Endodermal cell (in vitro differentiated cells): ENCODE measurements around the gene ASZ1. TPM values are rescaled to one million over a fixed set of nuclear protein-coding genes. Genes with fewer than 3 reads are reported as not detected.

ENCODE experiments used
- DNase-seq: peaks from one replicate; pipeline ENCODE4 v3.0.0-alpha.2; 2017
- H3K27ac ChIP-seq: 2 replicates; pipeline ENCODE4 v1.5.1; 2013; ENCODE audit warnings: mild to moderate bottlenecking, low read depth, low read length, moderate library complexity
- H3K27me3 ChIP-seq: 2 replicates; pipeline ENCODE4 v1.6.1; 2013; ENCODE audit warnings: mild to moderate bottlenecking, low read length, moderate library complexity; ENCODE audit not compliant: insufficient read depth, control insufficient read depth, poor library complexity, severe bottlenecking
- H3K36me3 ChIP-seq: 2 replicates; pipeline ENCODE4 v1.7.0; 2013; ENCODE audit warnings: mild to moderate bottlenecking, low read length, moderate library complexity; ENCODE audit not compliant: control insufficient read depth, insufficient read depth
- H3K4me1 ChIP-seq: one replicate; pipeline ENCODE4 v1.7.0; 2013; ENCODE audit warnings: low read length; ENCODE audit not compliant: control insufficient read depth, insufficient read depth
- H3K4me3 ChIP-seq: 2 replicates; pipeline ENCODE4 v1.5.1; 2013; ENCODE audit warnings: mild to moderate bottlenecking, low read length, moderate library complexity
- H3K9ac ChIP-seq: 2 replicates; pipeline ENCODE4 v1.6.1; 2013; ENCODE audit warnings: mild to moderate bottlenecking, low read length, moderate library complexity; ENCODE audit not compliant: poor library complexity, severe bottlenecking; ENCODE audit errors: extremely low read depth
- H3K9me3 ChIP-seq: 2 replicates; pipeline ENCODE4 v1.6.1; 2013; ENCODE audit warnings: mild to moderate bottlenecking, low read length, moderate library complexity; ENCODE audit not compliant: control insufficient read depth
- H3K27ac Mint-ChIP-seq: 2 replicates; pipeline ENCODE4 v1.8.0; 2020; ENCODE audit warnings: mixed read lengths
- H3K27me3 Mint-ChIP-seq: 2 replicates; pipeline ENCODE4 v1.8.0; 2021; ENCODE audit warnings: mild to moderate bottlenecking, mixed read lengths; ENCODE audit not compliant: insufficient read depth
- H3K36me3 Mint-ChIP-seq: 2 replicates; pipeline ENCODE4 v1.8.0; 2020; ENCODE audit warnings: low read depth, mixed read lengths
- H3K4me1 Mint-ChIP-seq: 2 replicates; pipeline ENCODE4 v1.8.0; 2020; ENCODE audit warnings: mixed read lengths
- H3K4me3 Mint-ChIP-seq: 2 replicates; pipeline ENCODE4 v1.8.0; 2020; ENCODE audit warnings: mild to moderate bottlenecking, moderate library complexity, mixed read lengths
- H3K9me3 Mint-ChIP-seq: 2 replicates; pipeline ENCODE4 v1.8.0; 2020; ENCODE audit warnings: mild to moderate bottlenecking, mixed read lengths
- CTCF ChIP-seq: fragments of 200-600 bp; sonication (generic); conservative IDR thresholded peaks from 2 replicates; pipeline ENCODE4 v1.5.0; 2021; ENCODE audit warnings: antibody characterized with exemption, mild to moderate bottlenecking
- WGBS, 2 experiments: methylation state at CpG; one replicate each; pipeline versions ENCODE4 v1.1.5 to v1.1.7; 2013; ENCODE audit warnings: missing lambda C conversion rate in 2 of 2, mixed read lengths in 1 of 2; ENCODE audit not compliant: insufficient coverage in 1 of 2, insufficient read length in 1 of 2; 5-methylcytosine and 5-hydroxymethylcytosine counted together
- total RNA-seq, 2 donors: library from RNA; stranded (reverse); fragmentation: NEBNext Ultra II Directional in 1 of 2; extraction: Animal tissue kit (Norgen Biotek cat#: 25700) in 1 of 2; gene quantifications; 2 replicates in 1 of 2; 3 replicates in 1 of 2; pipeline ENCODE4 v1.2.1, GENCODE V29; 2021

ASZ1 gene
- total RNA-seq, 2 donors from 2014 or later: not detected

- Histone ChIP-seq H3K9me3 (no peaks in the 10 kb centered on the region), H3K9ac (no peak overlapping the region), H3K4me3 (no peak overlapping the region), H3K27me3 (no peaks in the 10 kb centered on the region), H3K27ac (no peak overlapping the region), H3K4me1 (no peaks in the 10 kb centered on the region), H3K36me3 (no peaks in the 10 kb centered on the region)
- peak; percentile 86 for TF ChIP-seq CTCF
- 83% methylated on average over 1 of the region's 3 CpGs; no CpG with 5 or more reads in 1 of the 2 experiments for WGBS, 2 experiments
- Mint-ChIP-seq H3K27me3 (no peaks in the 10 kb centered on the region), H3K36me3 (no peaks in the 10 kb centered on the region), H3K4me3 (no peak overlapping the region), H3K27ac (no peak overlapping the region), H3K9me3 (peaks cover 3% of the 10 kb centered on the region), H3K4me1 (no peaks in the 10 kb centered on the region)
- DNase-seq: no peak
These were observed 31.8 kb upstream of the ASZ1 start for GRCh38 chr7:117458977-117459583.

- Mint-ChIP-seq H3K4me3 (no peak overlapping the region), H3K4me1 (no peaks in the 10 kb centered on the region), H3K27ac (no peak overlapping the region), H3K9me3 (no peaks in the 10 kb centered on the region), H3K36me3 (no peaks in the 10 kb centered on the region), H3K27me3 (no peaks in the 10 kb centered on the region)
- WGBS, 2 experiments: 86% methylated on average over 2 of the region's 2 CpGs; no CpG with 5 or more reads in 1 of the 2 experiments
- no peak overlapping the region for H3K4me3 ChIP-seq
- H3K9me3 ChIP-seq: no peaks in the 10 kb centered on the region
- TF ChIP-seq CTCF: no peak
- no peak for DNase-seq
- H3K36me3 ChIP-seq: no peaks in the 10 kb centered on the region
- H3K9ac ChIP-seq: no peak overlapping the region
- no peaks in the 10 kb centered on the region for H3K27me3 ChIP-seq
- H3K4me1 ChIP-seq: no peaks in the 10 kb centered on the region
- H3K27ac ChIP-seq: no peak overlapping the region
These were observed 21.4 kb upstream of the ASZ1 start for GRCh38 chr7:117448655-117449054.

- no peaks in the 10 kb centered on the region for H3K4me1 Mint-ChIP-seq
- DNase-seq: no peak
- no peak overlapping the region for H3K9ac ChIP-seq
- H3K9me3 ChIP-seq: no peaks in the 10 kb centered on the region
- no peak overlapping the region for H3K4me3 Mint-ChIP-seq
- H3K27ac Mint-ChIP-seq: no peak overlapping the region
- no peaks in the 10 kb centered on the region for H3K36me3 Mint-ChIP-seq
- no peaks in the 10 kb centered on the region for H3K36me3 ChIP-seq
- H3K27me3 ChIP-seq: no peaks in the 10 kb centered on the region
- 93 to 100% methylated on average over 1 to 4 of the region's 4 CpGs for WGBS, 2 experiments
- no peak overlapping the region for H3K4me3 ChIP-seq
- no peak for TF ChIP-seq CTCF
- no peaks in the 10 kb centered on the region for H3K27me3 Mint-ChIP-seq
- no peak overlapping the region for H3K27ac ChIP-seq
- no peaks in the 10 kb centered on the region for H3K4me1 ChIP-seq
- H3K9me3 Mint-ChIP-seq: no peaks in the 10 kb centered on the region
These were observed 19.0 kb upstream of the ASZ1 start for GRCh38 chr7:117446220-117446815.
